Tongue (tissue), 2 donors: Measurements from ENCODE around the gene TRIM33. TPM values are rescaled to one million over a fixed set of nuclear protein-coding genes. Genes with fewer than 3 reads are reported as not detected.
A peak's percentile ranks its signal among the peaks of the same experiment; 100 is the strongest.
"Not testable (repeated sequence)": the region's sequence is repeated elsewhere in the genome, so short reads cannot be mapped to it uniquely, and the experiment has no call there.

Experiments
- DNase-seq: peaks from one replicate; pipeline ENCODE4 v3.0.0-alpha.2; 2015
- total RNA-seq: library from RNA; depleted of rRNA; stranded (reverse); fragments of >200 nt; gene quantifications from one replicate; pipeline ENCODE4 v1.2.3, GENCODE V29; 2014

The TRIM33 gene
- total RNA-seq, 1 donor from 2014 or later: 49.9 TPM

DNA sequence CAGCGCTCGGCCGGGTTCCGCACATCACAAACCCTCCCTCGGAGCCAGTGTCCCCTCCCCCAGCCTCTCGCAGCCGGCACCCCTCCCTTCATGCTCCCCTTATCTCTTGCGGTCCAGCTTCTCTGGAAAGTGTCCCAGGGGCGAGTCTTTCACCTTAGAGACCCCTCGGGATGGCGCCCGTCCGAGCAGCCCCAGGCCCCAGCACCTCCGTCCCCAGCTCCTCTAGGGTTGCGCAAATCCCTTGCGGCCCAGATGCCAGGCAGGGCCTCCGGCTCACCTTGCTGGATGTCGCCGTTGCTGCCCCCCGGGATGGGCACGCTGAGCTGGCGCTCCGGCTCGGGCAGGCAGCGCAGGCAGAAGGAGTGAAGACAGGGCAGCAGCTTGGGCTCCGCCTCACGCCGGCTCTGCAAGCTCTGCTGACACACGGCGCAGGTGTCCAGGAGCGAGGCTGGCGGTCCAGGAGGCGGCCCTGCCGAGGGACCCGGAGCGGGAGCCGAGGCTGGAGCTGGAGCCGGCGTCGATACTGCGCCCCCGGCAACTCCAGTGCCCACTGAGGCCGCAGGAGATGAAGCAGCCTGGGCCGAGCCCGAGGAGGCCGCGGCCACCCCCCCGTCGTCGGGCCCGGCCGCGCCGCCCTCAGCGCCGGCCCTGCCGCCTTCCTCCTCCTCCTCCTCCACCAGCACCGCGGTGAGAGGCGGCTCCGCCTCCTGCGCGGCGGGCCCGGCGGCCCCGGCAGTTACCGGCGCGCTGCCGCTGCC lies 550 bp downstream of the TRIM33 start:
- peak; percentile 59 for DNase-seq

DNA sequence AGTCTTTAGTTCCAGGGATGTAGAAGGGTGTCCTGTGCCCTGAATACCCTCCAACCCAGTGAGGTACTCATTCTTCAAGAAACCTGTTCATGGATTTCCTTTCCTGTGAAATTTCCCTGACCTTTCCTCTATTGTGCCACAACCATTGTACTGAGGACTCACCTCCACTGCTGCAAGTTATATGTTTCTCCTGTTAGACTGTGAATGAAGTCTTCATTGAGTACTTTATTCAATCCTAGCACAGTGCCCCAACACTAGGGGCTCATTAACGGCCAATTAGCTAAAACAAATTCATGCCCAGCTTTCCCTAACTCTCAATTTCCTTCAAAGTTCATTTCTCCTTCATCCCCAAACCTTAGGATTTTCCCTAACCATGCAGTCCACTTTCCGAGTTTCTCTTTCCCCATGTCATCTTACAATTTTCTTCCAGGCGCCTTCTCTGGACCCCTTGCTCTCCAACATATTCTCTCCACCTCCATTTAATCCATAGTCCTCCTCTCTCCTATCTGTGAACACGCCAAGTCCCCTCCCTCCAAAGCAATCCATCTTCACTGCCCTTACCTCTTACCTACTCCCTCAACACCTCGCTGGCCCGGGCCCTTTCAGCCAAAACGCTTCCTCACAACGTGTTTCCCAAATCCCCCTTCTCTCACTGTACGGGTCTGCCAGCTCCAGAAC lies 1.3 kb downstream of the TRIM33 start:
- DNase-seq: peak; percentile 3

DNA sequence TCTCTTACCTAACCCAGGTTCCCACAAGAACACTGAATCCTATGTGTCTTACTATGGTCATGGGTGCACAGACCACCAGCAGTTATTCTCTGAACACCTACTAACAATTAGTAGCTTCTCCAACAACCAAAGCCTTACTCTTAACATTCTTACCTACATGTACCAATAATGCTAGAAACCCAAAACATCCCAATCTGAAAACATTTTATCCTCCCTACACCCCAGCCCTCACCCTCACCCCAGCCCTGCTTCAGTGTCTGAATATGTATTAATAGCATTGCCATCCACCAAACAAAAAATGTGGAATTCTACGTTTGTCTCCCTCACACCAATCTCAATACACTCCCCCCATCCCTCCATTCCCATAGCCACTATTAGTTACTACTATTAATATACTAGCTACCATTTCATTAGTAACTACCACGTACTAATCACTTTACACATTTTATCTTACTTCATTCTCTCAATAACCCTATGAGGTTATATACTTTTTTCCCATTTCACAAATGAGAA lies 2.6 kb downstream of the TRIM33 start:
- no peak for DNase-seq

DNA sequence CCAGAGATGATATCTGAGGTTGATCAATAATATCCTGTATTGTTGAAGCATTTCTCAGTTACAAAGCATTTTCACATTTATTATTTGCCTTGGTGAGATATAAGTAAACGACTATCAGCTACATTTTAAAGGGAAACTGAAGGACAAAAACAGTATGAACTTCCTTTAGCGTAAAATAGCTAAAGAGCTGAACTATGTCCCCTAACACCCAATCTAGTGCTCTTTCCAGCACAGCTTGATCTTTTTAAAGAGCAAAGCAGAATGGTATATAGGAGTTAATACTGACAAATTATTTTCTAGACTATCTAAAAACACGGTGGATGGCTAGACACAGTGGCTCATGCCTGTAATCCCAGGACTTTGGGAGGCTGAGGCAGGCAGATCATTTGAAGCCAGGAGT lies 3.5 kb downstream of the TRIM33 start:
- no peak for DNase-seq

DNA sequence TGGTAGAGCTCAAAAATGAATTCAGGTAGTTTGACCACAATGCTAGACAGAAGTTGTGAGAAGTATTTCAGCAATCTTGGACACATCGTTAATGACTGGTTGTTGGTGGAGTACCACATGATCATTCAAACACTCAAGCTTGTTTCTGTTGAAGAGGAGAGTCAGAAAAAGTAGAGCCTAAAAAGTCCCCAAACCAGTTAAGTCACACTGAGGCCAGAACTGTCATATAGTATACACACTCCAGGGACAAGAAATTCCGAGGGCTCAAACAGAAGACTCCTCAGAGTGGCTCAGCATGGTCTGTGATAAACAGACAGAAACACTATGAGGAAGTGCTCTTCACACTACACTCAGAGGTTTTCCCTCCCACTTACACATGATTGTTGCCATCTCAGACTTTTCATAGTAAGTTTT lies 5.8 kb downstream of the TRIM33 start:
- no peak for DNase-seq

DNA sequence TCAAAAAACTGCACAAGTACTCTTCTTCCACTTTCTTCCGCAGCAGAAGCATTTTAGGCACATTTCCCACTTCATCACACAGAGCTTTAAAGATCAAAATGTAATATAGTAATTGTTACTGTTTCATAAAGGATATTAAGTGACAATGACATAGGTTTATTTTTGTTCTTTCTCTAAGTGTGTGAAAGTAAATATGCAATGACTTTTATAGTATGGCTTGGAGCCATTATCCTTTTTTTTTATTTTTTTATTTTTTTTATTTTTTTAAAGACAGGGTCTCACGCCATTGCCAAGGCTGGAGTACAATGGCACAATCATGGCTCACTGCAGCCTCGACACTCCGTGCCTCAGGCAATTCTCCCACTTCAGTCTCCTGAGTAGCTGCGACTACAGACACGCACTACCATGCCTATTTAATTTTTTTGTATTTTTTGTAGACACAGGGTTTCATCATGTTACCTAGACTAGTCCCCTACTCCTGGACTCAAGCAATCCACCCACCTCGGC lies 7.0 kb downstream of the TRIM33 start:
- no peak for DNase-seq

DNA sequence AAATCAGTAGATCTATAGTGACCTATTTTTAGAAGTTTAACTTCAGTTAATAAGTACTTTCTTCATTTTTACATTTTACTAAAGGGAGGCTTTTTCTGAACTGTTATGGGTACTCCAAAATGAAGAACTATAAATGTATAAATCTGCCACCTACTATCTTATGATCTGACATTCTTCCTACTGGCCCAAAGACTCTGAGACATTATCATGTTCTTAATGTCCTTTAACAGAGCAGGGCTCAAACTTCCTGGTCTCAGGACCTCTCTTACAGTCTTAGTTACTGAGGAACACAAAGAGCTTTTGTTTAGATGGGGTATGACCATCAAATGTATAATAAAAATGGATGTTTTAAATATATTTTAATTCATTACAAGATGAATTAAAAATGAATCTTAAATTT lies 8.9 kb downstream of the TRIM33 start:
- DNase-seq: no peak

DNA sequence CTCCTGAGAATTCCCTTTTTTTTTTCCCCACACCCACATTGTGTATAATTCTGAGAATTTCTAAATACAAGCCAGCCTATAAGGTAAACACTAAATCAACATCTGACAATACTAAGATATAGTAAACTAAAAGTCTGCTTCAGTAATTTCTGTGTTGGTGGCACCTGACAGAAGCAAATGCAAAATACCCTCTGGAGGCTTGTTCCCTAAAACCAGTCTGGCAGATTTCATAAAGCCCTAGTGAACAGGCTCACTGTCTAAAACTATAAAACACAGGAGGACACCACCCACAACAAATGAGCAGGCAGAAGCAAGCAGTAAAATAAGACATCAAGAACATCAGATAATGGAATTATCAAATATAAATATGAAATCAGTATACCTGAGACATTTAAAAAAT lies 11.5 kb downstream of the TRIM33 start:
- DNase-seq: no peak

DNA sequence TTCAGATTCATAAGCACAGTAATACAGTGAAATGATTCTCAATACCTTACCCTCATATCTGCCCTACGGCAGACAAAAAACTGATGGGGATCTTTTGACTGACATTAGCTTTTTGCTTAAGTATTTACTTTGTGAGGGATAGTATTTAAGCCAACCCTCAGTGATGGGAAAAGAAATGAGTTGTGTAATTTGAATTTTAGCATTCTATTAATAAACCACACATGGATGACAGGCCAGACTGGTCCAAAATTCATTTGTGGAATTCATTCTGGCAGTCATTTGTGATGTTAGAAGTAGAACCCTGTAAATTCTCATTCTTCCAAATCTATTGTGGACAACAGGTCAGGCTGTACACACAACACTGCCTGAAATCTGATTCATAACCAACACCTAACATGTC lies 14.9 kb downstream of the TRIM33 start:
- DNase-seq: no peak

DNA sequence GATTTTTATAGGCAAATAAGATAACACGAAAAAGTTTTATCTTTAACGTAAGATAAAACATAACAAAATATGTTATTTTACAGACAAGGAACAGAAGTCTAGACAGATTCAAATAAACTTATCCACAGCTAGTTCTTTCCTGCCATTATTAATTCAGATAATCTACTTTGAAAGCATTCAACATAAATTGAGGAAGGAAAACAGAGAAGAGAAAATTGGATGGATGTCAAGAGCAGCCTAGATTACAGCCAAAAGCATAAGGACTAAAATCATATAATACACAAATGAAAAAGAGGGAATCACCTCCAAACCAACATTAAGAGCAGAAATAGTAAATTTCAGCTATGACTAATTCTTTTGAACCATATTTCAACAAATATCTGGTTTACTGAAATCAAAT lies 15.5 kb downstream of the TRIM33 start:
- DNase-seq: no peak

DNA sequence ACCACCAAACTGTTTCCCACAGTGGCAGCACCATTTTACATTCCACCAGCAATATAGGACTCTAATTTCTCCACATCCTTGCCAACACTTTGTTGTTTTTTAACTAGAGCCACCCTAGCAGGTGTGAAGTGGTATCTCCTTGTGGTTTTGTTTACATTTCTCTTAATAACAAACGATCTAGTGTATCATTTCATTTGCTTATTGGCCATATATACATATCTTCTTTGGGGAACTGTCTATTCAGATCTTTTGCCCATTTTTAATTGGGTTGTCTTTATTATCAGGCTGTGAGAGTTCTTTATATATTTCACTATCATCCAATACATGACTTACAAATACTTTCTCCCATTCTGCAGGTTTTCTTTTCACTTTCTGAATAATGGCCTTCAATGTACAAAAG lies 18.0 kb downstream of the TRIM33 start:
- DNase-seq: no peak

DNA sequence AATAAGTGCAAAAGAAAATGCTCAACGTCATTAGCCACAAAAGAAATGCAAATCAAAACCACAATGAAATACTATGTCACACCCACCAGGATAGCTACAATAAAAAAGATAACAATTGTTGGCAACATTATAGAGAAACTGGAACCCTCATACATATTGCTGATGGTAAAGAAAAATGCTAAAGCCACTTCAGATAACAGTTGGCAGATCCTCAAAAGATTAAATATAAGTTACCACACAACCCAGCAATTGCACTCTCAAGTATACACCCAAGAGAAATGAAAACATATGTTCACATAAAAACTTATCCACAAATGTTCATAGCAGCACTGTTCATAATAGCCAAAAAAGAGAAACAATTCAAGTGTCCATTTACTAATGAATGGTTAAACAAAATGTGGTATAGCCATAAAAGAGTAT lies 20.7 kb downstream of the TRIM33 start:
- DNase-seq: no peak

DNA sequence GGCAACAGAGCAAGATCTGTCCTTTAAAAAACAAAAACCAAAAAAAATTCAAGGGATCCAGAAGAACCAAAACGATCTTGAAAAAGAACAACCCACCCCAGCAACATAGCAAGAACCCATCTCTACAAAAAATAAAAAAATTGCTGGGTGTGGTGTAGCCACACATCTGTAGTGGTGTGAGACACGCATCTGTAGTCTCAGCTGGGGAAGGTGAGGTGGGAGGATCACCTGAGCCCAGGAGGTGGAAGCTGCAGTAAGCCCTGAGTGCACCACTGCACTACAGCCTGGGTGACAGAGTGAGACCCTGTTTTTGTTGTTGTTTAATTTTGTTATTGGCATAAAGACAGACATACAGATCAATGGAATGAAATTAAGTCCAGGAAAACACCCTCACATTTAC lies 22.3 kb downstream of the TRIM33 start:
- no peak for DNase-seq

DNA sequence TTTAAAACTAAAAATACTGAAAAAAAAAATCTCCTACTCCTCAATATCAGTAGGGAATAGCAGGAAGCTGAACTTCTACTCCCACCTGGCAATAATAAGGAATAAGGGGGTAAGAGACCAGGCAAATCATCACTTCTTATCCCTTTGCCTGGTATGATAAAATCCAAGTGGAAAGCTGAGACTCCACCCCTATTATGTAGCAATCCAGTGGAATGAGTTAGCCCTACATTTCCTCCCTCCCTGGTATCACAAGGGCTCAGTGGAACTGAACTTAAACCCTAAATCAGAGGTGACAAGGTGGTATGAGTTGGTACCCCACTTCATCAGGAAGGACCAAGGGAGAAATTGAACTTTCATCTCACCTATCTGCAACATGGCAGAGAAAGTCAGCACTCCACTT lies 25.7 kb downstream of the TRIM33 start:
- no peak for DNase-seq

DNA sequence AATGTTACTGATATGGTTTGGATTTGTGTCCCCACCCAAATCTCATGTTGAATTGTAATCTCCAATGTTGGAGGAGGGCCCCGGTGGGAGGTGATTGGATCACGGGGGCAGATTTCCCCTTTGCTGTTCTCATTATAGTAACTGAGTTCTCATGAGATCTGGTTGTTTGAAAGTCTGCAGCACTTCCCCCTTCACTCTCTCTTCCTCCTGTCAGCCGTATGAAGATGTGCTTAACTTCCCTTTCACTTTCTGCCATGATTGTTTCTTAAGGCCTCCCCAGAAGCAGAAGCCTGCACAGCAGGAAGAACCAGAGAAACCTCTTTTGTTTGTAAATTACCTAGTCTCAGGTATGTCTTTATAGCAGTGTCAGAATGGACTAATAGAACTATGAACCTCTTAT lies 28.4 kb downstream of the TRIM33 start:
- DNase-seq: no peak

DNA sequence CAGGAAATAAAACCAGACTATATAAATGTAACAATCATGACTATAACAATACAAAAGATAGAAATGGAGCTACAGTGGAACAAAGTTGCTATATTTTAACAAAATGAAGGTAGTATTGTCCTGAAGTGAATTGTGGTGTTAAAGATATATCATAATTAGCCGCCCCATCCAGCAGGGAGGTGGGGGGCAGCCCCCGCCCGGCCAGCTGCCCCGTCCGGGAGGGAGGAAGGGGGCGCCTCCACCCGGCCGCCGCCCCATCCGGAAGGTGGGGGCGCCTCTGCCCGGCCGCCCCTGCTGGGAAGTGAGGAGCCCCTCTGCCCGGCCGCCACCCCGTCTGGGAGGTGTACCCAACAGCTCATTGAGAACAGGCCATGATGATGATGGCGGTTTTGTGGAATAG lies 31.4 kb downstream of the TRIM33 start:
- not testable (repeated sequence) for DNase-seq

DNA sequence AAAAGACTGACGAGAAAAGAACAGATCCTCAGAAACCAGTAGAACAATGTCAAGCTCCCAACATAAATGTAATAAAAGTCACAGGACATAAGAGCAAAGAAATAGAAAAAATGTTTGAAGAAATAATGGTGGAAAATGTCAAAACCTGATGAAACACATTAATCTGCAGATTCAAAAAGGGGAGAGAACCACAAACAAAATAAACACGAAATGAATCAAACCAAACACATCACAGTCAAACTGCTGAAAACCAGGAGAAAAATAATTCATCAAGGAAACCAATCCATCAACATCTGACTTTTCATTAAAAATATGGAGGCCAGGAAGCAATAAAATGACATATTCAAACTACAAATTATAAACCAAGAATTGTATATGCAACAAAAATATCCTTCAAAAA lies 31.9 kb downstream of the TRIM33 start:
- no peak for DNase-seq

DNA sequence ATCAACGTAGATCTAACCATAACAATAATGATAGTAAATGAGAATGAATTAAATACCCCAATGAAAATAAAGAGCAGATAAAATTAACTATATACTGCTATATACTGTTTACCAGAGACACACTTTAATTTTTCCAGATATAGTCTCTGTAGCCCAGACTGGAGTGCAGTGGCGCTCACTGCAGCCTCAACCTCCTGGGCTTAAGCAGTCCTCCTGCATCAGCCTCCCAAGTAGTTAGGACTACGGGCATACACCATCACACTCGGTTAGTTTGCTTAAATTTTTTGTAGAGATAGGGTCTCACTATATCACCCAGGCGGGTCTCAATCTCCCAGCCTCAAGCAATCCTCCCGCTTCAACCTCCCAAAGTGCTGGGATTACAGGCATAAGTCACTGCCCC lies 37.2 kb downstream of the TRIM33 start:
- no peak for DNase-seq

DNA sequence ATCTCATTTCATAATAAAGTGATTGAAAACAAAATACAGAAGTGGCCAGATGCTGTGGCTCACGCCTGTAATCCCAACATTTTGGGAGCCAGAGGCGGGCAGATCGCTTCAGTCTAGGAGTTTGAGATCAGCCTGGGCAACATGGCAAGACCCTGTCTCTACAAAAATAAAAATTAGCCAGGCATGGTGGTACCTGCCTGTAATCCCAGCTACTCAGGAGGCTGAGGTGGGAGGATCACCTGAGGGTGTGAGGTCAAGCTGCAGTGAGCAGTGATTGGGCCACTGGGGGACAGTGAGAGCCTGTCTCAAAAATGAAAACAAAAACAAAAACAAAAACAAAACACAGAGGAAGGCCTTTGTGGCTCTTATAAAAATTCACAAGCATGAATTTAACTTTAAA lies 38.6 kb downstream of the TRIM33 start:
- no peak for DNase-seq

DNA sequence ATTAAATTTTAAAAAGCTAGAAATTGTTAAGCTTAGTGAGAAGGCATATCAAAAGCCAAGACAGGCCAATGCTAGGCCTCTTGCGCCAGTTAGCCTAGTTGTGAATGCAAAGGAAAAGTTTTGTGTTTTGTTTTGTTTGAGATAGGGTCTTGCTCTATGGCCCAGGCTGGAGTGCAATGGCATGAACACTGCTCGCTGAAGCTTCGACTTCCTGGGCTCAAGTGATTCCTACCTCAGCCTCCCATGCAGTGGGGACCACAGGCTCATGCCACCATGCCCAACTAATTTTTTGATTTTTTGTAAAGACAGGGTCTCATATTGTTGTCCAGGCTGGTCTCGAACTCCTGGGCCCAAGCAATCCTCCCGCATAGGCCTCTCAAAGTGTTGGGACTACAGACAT lies 40.3 kb downstream of the TRIM33 start:
- no peak for DNase-seq

DNA sequence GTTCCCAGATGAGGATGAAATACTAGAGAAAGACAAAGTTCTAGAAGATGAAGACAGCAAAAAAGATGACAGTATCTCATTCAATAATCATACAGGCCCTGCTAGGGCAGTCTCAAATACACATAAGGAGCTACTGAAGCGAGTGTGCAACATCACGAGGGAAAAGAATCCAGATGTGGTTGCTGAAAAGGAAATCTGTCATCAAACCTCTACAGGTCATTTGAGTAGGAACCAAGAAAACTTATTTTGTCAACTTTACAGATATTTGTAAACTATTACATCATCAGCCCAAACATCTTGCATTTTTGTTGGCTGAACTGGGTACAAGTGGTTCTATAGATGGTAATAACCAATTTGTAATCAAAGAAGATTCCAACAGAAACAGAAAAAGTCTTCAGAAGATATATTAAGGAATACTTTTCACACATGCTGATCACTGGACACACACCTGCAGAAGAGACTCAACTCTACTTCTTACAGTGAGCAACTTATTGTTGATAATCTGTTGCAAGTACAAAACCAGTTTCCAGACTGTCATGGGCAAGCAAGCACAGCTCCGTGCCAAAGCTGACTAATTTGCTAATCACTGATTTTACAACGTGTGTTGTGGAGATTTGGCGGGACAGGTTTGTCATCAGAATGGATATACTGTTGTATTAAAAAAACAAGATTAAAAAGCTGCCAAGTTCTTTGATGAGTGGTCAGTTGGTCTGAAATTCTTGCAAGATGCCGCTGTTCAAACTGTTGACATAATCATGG lies 42.1 kb downstream of the TRIM33 start:
- DNase-seq: no peak

DNA sequence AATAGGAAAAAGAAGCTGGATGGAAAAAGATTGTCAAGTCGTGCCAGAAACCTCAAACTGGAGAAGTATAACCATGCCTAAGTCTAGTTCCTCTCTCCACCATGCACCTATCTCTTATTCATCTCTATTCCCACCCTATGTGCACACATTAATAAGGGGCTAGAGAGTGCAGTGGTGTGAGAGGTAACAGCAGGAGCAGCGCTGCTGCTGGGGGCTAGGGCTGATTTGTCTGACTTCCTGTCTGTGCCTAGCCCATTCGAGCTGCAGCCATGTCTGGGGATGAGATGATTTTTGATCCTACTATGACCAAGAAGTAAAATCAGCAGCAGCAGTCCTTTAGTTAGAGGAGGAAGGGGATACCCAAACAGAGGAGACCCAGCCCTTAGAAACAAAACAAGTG lies 43.0 kb downstream of the TRIM33 start:
- no peak for DNase-seq

DNA sequence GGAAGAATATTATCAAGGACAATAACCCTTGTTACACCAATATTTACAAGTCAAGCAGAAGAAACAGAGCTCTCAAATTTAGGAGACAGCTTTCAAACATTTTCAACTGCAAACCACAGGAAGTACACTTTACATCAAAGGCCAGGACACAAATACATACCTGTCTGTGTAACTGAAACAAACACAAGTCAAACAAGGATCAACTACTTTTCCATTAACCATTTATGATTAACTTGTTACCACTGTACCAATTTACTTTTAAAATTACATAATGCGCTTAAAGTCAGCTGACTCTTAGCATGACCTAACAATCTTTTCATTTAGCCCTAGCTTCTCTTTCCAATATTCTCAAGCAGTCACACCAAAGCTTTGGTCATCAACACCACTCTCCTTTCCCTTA lies 43.5 kb downstream of the TRIM33 start:
- DNase-seq: no peak
